LoVo (cell line): ENCODE results near the gene NSUN3.
"Not testable (repeated sequence)": the region's sequence is repeated elsewhere in the genome, so short reads cannot be mapped to it uniquely, and the experiment has no call there.

Experiments used
- DNase-seq: peaks from one replicate; pipeline ENCODE4 v3.0.0-alpha.2; 2016; ENCODE audit warnings: low spot score

Gene NSUN3

DNA sequence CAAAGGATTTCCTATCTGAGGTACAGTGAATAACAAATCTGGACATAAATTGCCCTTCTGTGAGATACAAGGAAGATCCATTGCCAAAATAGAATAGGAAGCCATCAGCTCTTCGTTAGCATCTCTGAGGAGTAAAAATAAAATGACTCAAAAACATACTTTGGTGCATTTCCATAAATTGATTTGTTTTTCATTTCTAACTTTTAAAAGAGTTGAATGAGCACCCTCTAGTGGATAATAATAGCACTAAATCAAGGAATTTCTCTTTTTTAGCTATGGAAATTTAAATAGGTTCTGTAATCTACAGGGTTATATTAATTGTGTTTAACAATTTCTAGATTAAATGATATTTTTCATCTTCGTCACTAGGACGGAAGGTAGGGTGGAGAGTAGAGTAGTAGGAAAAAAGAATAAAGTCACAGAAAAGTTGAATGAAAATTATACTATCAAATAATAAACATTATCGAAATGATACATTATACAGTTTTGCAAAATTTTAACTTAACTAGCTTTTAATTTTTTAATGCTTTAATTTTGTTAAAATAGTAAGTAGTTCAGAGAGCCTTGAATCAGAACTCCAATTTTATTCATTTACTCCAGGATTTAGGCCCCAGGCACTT, 6.4 kb downstream of the NSUN3 start:
- peak; percentile 39 for DNase-seq

DNA sequence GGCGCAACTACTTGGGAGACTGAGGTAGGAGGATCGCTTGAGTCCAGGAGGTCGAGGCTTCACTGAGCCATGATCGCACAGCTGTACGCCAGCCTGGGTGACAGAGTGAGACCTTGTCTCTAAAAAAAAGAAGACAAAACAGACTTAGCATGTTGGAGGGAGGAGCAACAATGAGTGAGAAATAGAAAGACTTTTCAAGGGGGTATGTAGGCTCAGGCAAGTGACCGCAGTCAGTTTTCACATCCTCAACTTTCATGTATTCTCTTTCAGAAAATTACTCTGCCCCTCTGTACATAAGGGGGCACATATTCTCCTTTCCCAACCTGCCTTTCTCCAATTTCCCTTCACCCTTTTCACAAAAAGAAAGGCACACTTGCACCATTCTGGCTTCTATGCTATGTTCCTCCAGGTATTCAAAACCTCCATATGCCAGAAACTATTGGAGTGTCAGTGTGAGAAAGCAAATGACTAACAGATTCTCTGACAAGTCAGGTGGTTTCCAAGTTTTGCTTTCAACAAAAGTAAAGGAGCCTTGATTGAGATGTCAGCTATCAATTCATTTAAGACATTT, 7.6 kb downstream of the NSUN3 start:
- DNase-seq, result no peak

DNA sequence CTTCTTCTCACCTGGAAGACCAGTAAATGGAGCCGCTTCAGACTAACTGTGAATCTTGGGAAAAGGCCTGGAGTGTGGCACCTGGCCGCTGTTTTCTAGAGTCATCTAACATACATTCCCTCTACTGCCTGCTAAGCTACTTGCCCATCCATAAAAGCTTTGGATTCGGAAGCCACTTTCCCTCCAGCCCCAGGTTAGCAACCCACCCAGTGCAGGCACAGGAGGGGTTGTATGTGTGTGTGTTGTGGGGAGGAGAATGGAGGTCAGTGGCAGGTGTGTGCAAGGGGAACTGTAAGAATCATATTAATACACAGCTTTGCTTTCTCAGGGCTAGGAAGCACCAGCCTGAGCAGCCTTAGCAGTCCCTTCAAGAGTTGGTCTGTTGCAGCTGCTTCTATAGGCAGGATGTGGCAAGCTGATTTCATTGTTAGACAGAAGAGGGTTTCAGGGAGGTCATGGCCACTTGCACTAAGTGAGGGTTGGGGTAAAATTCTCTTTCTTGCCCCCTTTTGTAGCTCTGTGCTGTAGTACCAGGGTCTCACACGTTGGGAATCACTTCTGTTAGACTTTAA, 8.9 kb downstream of the NSUN3 start:
- DNase-seq, result no peak

DNA sequence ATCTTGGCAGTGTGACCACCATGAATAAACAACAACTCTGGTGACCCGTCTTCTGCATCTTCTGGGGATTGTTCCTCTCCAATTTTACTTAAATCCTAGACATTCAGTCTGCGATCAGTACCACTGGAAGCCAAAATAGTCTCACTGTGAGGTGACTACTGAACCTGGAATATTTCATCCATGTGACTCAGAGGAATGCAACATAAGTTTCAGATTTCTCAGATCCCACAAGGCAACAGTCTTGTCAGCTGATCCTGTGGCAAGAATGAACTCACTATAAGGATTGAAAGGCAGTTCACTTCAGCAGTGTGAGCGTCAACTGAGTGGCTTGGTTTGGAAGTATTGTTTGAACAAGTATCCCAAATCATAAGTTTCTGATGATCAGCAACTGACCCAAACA, 13.2 kb downstream of the NSUN3 start:
- DNase-seq, result no peak

DNA sequence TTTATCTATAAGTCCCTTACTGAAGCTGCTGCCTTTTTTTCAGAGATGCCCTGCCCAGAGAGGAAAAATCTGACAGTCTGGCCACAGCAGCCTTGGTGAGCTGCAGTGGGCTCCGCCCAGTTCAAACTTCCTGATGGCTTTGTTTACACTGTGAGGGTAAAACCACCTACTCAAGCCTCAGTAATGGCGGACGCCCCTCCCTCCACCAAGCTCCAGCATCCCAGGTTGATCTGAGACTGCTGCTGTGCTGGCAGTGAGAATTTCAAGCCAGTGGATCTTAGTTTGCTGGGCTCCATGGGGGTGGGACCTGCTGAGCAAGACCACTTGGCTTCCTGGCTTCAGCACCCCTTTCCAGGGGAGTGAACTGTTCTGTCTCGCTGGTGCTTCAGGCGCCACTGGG, 17.7 kb downstream of the NSUN3 start:
- not testable (repeated sequence) for DNase-seq

DNA sequence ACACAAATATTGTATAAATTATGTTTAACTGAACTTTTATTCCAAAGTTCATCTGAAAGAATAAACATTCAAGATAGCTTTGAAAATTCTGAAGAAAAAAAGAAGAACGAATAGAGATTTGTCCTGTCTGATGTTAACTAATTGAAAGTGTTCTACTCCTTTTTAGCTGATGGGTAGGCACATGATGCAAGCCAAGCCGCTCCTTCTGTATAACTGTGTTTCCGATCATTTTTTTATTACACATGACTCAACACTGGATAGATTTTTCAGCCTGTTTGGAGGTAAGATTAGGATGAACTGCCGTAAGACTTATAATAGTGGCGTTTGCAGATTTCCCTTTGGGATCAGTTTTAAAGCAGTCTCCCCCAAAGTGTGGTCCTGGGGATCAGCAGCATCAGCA, 19.0 kb downstream of the NSUN3 start:
- DNase-seq, result peak; percentile 60

DNA sequence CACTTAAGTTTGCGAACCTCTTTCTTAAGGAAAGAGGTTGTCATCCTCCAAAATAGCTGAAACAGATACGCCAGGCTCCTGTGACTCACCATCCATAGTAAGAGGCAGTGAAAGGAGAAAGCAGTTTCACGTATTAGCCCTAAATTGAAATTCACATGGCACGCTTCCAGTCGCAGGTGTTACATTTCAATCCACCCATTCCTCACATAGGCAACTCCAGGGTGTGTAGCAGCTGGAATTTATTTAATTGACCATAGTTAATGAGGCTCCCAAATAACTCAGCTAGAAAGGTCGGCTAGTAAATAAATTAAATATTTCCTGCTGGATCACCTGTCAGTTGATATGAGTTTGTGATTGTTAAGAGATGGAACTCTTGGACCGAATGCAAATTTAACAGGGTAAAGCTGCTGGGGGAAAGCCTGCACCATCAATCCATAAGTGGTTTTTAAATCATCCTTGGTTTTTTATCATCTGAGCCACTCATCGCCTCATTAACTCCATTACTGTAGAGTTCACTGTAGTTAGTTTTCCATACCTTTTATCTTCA, 19.6 kb downstream of the NSUN3 start:
- no peak for DNase-seq

DNA sequence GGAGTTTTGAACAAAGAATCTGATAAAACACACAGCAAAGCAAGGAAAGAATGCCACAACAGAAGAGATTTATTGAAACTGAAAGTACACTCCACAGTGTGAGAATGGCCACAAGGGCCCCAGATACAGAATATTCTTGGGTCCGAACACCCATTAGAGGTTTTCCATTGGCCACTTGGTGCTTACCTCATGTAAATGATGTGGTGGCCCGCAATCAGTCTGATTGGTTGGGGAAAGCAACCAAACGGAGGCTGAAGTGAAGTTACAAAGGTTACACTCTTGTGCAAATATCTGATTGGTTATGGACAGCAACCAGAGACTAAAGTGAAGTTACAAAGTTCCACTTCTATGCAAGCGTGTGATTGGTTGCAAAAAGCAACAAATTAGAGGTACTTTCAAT, 20.4 kb downstream of the NSUN3 start:
- DNase-seq, result peak; percentile 15

DNA sequence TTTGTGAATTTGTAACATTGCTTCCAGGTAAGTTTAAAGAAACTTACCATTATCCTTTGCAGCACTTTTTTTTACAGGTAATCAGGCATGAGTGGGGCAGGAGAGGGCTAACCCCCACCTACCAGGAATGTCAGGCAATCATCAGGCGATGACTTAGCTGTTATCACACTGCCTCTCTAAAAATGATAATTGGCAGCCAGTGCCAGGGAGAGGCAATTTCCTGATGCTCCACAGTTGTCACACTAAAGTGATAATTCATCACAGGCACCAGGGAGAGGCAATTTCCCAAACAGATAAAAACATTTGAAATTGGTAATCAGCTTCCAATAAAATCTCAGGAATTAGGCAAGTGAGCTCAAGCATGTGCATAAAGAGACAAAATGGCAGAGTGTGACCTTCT, 26.3 kb downstream of the NSUN3 start:
- no peak for DNase-seq

DNA sequence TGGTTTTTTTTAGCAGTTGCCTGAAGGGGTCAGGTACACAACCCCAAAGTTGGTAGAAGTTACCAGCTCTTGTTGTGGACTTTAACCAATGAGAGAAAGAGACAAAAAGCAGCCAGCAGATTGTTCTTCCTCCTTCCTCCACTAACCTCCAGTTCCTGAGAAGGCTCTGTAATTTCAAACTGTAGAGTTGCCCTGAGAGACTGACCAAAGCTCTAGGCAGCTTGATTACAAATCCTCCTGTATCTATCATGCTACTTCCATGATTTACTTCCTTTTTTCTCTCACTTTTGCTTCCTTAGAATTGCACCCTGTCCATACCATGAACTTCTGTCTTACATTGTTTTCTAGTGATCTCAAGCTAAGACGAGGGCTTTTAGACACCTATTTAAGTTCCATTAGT, 29.2 kb downstream of the NSUN3 start:
- no peak for DNase-seq

DNA sequence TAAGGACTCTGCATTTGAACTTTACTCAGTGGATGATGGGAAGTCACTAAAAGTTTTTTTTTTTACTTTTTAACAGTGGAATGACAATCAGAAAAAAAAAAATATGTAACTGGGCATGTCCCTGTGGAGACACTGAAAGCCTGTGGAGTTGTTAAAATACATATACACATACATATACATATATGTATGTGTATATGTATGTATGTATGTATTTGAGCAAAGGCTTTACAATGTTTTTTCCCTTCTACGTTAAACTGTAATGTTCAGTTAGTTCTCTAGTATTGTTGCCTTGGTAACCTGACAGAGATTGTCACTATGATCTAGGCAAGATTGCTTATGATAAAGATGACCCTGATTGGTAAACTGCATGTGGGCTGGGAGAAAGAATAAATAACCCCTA, 30.3 kb downstream of the NSUN3 start:
- no peak for DNase-seq

DNA sequence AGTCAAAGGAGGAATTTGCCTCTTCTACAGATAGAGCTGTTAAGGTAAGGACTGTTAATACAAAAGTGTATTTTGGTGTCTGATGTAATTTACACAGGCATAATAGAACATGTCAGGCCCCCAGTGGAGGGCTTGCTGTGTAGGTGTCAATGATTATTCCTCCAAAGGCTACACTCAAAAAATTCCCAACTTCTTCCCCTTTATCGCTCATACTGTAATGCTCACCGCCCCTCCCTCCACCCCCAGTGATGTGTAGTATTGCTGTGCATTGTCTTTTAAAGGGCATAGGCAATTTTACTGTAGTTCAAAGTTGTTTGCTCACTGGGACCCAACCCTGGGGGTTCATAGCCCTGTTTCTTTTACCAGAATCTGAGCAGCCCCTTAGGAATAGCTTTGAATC, 32.2 kb downstream of the NSUN3 start:
- no peak for DNase-seq

DNA sequence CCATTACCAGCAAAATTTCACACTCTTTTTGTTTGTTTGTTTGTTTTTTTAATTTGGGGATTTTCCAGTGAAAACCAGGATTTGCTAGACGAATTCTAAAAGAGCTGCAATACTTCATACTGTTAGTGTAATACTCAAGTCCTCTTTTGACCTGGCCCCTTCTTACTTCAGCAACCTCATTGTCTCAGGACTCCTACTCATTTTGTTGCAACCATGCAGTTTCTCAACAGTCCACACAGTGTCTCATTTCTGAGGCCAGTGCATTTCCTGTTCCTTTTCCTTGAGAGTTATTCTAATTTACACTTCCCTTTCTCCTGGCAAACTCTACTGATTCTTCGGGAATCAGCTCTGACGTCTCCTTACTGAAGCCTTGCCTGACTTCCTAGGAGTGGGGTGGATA, 35.6 kb downstream of the NSUN3 start:
- no peak for DNase-seq

DNA sequence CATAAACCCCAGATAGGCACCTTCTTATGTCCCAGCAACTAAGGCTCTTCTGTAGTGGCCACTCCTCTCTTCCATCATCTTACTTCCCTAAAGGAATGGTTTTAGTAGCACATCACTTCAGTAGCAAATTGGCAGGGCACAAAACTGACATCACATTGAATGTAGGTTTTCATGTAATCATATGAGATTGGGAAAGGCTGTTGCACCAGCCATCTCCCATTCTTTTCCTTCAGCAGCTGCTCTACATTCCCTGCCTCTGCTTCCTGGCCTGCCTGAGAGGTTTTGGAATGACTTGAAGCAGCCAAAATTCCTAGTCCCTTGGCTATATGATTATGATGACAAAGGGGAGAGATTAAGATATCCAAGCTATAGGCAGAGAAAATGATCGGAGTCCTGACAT, 36.5 kb downstream of the NSUN3 start:
- no peak for DNase-seq

DNA sequence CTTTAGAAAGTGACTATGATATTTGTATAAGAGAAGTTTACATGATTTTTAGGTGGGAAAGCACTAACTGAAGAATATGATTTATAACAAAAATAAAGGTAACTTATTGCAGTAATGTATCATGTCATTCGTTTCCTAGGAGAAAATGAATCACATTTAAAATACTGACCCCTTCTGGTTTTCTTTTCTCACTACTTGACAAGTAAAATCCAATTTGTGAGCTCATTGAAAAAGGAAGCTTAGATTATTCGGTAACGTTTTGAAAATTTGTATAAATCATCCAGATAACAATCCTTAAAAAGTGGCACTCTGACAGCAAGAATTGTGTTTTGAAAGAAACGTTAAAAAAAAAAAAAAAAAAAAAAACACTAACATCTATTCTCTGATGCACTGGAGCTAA, 39.0 kb downstream of the NSUN3 start:
- DNase-seq, result no peak

DNA sequence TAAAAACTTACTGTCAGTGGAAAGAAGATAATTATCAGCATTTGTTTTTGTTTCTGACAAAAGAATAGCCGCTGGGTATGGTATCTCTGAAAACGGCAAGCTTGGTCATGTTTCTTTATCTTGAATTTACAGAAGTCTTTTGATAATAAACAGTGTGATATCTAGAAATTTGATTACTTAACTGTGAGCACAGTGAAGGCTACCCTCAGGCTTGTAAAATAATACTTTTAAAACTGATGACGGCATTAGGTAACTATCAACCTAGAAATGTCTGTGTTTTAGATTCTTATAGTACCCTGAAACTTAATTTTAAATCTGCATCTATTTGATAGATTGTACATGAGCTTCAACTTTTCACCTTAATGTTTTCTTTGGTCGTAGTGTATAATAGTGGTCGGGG, 43.4 kb downstream of the NSUN3 start:
- no peak for DNase-seq

DNA sequence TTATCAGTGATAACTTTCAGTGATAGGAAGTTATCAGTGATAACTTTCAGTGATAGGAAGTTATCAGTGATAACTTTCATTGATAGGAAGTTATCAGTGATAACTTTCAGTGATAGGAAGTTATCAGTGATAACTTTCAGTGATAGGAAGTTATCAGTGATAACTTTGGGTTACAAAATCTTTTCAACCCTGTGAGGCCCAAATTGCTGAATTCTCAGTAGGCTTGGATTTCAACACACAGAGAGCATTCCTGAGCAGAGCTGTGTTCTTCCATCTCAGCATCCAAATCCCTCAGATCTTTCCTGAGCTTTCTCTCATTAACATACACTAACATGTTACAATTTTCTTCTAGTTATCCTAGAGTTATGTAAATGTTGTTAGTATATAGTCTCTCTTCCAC, 47.4 kb downstream of the NSUN3 start:
- not testable (repeated sequence) for DNase-seq

DNA sequence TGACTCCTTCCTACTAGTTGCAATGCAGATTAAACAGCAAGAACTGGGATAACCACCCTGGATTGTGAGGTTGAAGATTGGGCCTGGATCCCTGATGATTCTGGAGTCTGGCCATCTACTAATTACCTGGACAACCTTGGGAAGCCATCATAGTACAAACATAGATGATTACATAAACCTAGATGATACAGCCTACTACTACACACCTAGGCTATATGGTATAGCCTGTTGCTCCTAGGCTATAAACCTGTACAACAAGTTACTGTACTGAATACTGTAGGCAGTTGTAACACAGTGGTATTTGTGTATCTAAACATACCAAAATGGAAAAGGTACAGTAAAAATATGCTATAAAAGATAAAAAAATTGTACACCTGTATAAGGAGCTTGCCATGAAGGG, 48.0 kb downstream of the NSUN3 start:
- DNase-seq, result no peak

DNA sequence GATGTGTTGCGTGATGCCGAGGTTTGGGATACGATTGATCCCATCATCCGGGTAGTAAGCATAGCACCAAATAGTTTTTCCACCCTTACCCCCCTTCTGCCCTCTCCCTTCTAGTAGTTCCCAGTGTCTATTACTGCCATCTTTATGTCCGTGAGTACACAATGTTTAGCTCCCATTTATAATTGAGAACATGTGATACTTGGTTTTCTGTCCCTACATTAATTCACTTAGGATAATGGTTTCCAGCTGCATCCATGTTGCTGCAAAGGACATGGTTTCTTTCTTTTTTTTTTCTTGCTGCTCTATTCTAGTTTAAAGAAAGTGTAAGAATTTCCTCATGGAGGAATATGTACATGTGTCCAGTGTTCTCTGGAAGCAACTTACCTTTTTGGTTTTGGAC, 51.8 kb downstream of the NSUN3 start:
- no peak for DNase-seq

DNA sequence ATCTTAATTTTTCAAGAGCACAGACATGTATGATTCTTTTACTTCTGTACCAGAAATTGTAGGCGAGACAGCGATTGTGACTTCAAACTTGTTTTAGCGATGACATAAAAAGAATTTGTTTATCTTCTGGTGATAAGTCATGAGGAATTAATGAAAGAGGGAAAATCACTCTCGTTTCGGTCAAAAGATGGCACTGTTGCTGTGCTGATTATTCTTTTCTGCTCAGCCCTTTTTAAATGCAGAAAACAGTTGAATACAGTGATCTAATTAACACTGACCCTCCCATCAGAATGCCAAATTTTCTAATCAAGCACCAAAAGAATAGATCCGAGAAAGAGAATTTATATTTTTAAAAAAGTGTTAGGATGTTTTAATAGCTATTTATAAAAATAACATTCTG, 52.6 kb downstream of the NSUN3 start:
- no peak for DNase-seq

DNA sequence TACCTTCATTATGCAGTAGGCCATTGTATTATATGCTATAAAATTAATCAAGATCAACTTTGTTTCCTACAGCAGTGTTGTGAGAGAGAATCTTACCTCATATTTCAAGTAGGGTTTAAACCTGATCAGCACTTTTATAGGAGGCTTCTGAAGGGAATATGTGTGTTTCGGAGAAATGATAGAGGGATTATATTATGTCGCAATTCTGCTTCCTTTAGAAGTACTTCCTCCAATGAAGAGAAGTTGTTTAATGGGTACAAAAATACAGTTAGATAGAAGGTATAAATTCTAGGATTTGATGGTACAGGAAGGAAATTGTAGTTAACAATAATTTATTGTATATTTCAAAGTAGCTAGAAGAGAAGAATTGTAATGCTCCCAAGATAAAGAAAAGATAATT, 54.9 kb downstream of the NSUN3 start:
- no peak for DNase-seq

DNA sequence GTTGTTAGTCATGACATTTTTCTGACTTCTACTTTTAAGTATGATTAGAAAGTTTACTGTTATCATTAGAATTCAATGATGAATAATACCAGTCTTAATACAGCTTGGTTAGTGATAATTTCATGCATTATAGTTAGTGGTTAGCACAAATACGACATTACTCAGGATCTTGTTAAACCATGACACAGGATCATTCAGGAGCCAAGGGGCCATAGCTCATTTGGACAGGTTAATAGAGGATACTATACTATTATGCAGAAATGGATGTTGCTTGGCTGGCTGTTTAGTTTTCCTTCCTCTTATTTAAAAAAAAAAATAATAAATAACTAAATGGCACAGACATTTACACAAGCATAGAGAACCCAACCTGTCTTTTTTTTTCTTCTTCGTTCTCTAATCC, 55.5 kb downstream of the NSUN3 start:
- DNase-seq, result no peak

DNA sequence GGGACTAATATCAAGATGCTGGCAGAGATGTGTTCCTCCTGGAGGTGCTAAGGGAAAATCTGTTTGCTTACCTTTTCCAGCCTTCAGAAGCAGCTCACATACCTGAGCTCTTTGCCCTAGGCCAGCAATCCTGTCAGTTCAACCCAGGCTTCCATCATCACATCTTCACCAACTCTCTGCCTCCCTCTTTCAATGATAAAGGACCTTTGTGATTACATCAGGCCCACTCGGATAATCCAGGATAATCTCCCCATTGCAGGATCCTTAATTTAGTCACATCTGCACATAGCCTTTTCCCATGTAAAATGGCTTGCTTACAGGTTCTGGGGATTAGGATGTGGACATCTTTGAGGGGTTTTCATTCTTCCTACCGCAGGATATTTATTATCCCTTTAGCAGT, 58.3 kb downstream of the NSUN3 start:
- DNase-seq, result no peak

DNA sequence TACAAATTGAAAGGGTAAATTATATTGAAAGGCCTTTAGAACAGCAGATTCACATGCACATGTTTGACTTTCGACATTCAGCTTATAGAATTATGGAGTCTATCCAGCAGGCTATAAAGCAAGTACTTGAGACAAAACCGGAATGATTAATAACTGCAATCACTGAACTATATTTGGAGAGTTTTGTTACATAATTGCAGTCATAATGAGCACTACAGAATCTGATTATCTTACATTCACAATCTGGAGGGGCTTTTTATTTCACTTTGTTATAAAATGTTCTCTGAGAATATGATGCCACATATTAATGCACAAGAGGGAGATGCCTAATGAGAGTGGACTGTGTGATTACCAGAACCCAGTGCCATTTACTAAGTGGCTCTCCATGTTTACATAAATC, 64.3 kb downstream of the NSUN3 start:
- DNase-seq, result no peak
